Measurements from ENCODE around the gene ROR1. TPM values are rescaled to one million over a fixed set of nuclear protein-coding genes. Genes with fewer than 3 reads are reported as not detected.

ROR1 gene
- total and polyA plus RNA-seq, 3 donors from 2014 or later: 3.3 to 5.1 (median 4.6) TPM

GRCh38 chr1:64062529-64062928 lies 288.7 kb downstream of the ROR1 start:
- intact Hi-C loops (cut with DNase I; ENCODE audit: low total_unique reads): no loop called here
- Histone ChIP-seq H3K36me3 (ENCODE audit: low read depth, missing control alignments) (no peaks in the 10 kb centered on the region), H3K4me3 (no peak overlapping the region), H3K9me3 (no peaks in the 10 kb centered on the region), H3K4me1 (no peaks in the 10 kb centered on the region), H3K27me3 (no peaks in the 10 kb centered on the region), H3K27ac (no peak overlapping the region)
- TF ChIP-seq, protein P1, sequence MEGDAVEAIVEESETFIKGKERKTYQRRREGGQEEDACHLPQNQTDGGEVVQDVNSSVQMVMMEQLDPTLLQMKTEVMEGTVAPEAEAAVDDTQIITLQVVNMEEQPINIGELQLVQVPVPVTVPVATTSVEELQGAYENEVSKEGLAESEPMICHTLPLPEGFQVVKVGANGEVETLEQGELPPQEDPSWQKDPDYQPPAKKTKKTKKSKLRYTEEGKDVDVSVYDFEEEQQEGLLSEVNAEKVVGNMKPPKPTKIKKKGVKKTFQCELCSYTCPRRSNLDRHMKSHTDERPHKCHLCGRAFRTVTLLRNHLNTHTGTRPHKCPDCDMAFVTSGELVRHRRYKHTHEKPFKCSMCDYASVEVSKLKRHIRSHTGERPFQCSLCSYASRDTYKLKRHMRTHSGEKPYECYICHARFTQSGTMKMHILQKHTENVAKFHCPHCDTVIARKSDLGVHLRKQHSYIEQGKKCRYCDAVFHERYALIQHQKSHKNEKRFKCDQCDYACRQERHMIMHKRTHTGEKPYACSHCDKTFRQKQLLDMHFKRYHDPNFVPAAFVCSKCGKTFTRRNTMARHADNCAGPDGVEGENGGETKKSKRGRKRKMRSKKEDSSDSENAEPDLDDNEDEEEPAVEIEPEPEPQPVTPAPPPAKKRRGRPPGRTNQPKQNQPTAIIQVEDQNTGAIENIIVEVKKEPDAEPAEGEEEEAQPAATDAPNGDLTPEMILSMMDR (IDR thresholded peaks at IDR 0.05): no peak
- TF ChIP-seq POLR2A (IDR thresholded peaks at IDR 0.05): no peak
- DNase-seq: no peak
- WGBS, 2 donors: 88 to 94% methylated on average over 6 of the region's 6 CpGs

- Histone ChIP-seq H3K27me3 (no peaks in the 10 kb centered on the region), H3K27ac (no peak overlapping the region), H3K4me1 (no peaks in the 10 kb centered on the region), H3K36me3 (ENCODE audit: low read depth, missing control alignments) (no peaks in the 10 kb centered on the region), H3K4me3 (no peak overlapping the region), H3K9me3 (no peaks in the 10 kb centered on the region)
- WGBS, 2 donors: 36 to 49% methylated on average over 2 of the region's 2 CpGs
- TF ChIP-seq, protein P1 (IDR thresholded peaks at IDR 0.05): no peak
- no peak for TF ChIP-seq POLR2A (IDR thresholded peaks at IDR 0.05)
- intact Hi-C loops (cut with DNase I; ENCODE audit: low total_unique reads): no loop called here
- no peak for DNase-seq
Measured at GRCh38 chr1:64062941-64063581, 289.2 kb downstream of the ROR1 start.

- H3K4me3 ChIP-seq: no peak overlapping the region
- no peak for TF ChIP-seq POLR2A (IDR thresholded peaks at IDR 0.05)
- TF ChIP-seq, protein P1 (IDR thresholded peaks at IDR 0.05): no peak
- H3K27ac ChIP-seq: no peak overlapping the region
- H3K4me1 ChIP-seq: no peaks in the 10 kb centered on the region
- no peaks in the 10 kb centered on the region for H3K9me3 ChIP-seq
- 91 to 100% methylated on average over 2 of the region's 2 CpGs for WGBS, 2 donors
- DNase-seq: no peak
- no peaks in the 10 kb centered on the region for H3K36me3 ChIP-seq (ENCODE audit: low read depth, missing control alignments)
- intact Hi-C loops (cut with DNase I; ENCODE audit: low total_unique reads): no loop called here
- H3K27me3 ChIP-seq: no peaks in the 10 kb centered on the region
Measured at GRCh38 chr1:64065571-64065970, 291.8 kb downstream of the ROR1 start.

DNA sequence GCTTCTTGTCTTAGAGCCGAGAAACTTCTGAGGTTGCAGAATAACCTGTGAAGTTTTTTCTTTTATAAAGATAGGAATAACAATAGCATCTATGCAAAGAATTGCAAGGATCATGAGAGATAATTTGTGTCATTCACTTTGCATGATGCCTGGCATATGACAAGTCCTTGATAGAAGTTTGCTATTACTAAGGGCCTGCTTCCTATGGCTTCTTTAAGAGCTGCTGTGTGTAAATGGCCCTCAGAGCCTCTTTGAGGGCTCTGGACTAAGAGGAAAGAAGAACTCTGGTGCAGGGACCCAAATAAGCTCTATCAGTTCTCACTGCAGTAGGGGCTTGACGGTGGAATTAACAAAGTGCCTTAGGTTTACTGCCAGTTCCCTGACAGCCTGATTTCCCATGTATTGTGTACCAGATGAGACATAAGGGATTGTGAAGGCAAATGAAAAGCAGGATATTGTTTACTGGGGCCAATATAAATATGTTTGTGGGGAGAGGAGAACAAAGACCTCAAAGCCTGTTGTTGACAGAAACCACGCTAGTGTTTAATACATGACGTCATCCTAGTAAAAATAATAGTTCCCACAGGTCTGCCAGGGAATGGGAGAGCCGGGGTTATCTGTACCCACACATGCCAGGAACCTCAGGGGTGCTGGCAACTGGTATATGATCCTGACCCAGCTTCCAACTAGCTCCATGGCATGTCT lies 298.4 kb downstream of the ROR1 start:
- no peak for DNase-seq
- no peaks in the 10 kb centered on the region for H3K9me3 ChIP-seq
- TF ChIP-seq POLR2A (IDR thresholded peaks at IDR 0.05): no peak
- TF ChIP-seq, protein P1 (IDR thresholded peaks at IDR 0.05): no peak
- H3K4me1 ChIP-seq: no peaks in the 10 kb centered on the region
- WGBS, 2 donors: 76 to 77% methylated on average over 5 of the region's 5 CpGs
- no peak overlapping the region for H3K27ac ChIP-seq
- intact Hi-C loops (cut with DNase I; ENCODE audit: low total_unique reads): no loop called here
- H3K27me3 ChIP-seq: no peaks in the 10 kb centered on the region
- no peaks in the 10 kb centered on the region for H3K36me3 ChIP-seq (ENCODE audit: low read depth, missing control alignments)
- no peak overlapping the region for H3K4me3 ChIP-seq

Measured in testis (tissue), 3 donors.